Measurements from ENCODE around the gene CBLB. TPM values are rescaled to one million over a fixed set of nuclear protein-coding genes. Genes with fewer than 3 reads are reported as not detected.

CBLB gene
- polyA plus RNA-seq, 2 of the 4 experiments (the other 2 are of a cell fraction): 6.8 to 16.2 TPM

DNA sequence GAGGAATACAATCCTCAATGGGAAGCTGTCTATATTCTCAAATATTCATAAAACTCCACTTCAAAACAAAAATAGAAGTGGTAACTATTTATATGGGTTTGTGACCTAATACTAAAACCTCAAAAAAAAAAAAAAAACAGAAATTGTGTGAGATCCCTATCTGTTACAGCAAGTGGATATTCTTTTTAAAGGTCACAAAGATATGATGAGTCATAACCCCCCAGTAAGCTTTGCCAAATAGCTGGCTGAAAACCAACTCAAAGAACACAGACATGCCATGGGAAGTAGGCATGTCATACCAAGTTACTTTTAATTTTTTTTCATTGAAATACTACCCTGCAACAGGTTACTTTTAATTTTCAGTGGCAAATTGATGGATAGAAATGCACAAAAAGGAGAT, 62.5 kb downstream of the CBLB start:
- ChIA-PET POLR2A (interaction anchor here (0.6 to 0.7 kb wide), 2 partner anchors 12 to 31 kb away, joined by 3 to 4 read pairs; no protein-coding TSS in a partner anchor), CTCF (no interaction called here)
- H3K4me1 ChIP-seq: peaks cover 44% of the 10 kb centered on the region
- TF ChIP-seq CEBPB (IDR thresholded peaks at IDR 0.05): peak in 1 of 2 experiments; percentile 29; a peak in 1 of 4 replicates
- TF ChIP-seq JUN (IDR thresholded peaks at IDR 0.05): peak in 1 of 2 experiments; percentile 33; a peak in 1 of 5 replicates
- no peak for TF ChIP-seq SMC3 (IDR thresholded peaks at IDR 0.05)
- TF ChIP-seq GATA3 (IDR thresholded peaks at IDR 0.05; ENCODE audit: borderline replicate concordance): peak; percentile 67
- TF ChIP-seq JUNB (IDR thresholded peaks at IDR 0.05): peak; percentile 74
- peak; percentile 44 for TF ChIP-seq MAFK (IDR thresholded peaks at IDR 0.05; ENCODE audit: partially characterized antibody)
- TF ChIP-seq ESRRA (IDR thresholded peaks at IDR 0.05; ENCODE audit: borderline replicate concordance, low read length): no peak
- peak; percentile 21 to 32; a peak in 1 of 5 replicates for TF ChIP-seq EP300 (IDR thresholded peaks at IDR 0.05)
- TF ChIP-seq KDM1A (IDR thresholded peaks at IDR 0.05; ENCODE audit: low read depth): no peak
- 0 out of 5 replicates have a peak, but pooled peaks of 1 of the 2 experiments have one; percentile 17 for TF ChIP-seq RAD21 (conservative IDR thresholded peaks at IDR 0.05 in 1 of 2, IDR thresholded peaks at IDR 0.05 in 1 of 2)
- peak; percentile 74 for TF ChIP-seq FOSL2 (IDR thresholded peaks at IDR 0.05)
- peak; percentile 88 for TF ChIP-seq FOSL2 (CRISPR knock-in tag; IDR thresholded peaks at IDR 0.05)
- ATAC-seq (peak; percentile 43 to 60; a peak in 4 of 6 replicates), FAIRE-seq (no peak), DNase-seq (ENCODE audit: low read depth in 1 of 2, low spot score in 1 of 2) (peak; percentile 16 to 68)
- peak overlapping the region; percentile 55 for H3K4me2 ChIP-seq
- no peak overlapping the region for H3K4me3 ChIP-seq
- peak overlapping the region in 1 of 2 experiments; percentile 41; a peak in 1 of 6 replicates for H3K27ac ChIP-seq
- no peaks in the 10 kb centered on the region for H3K9me3 ChIP-seq

- peaks cover 44% of the 10 kb centered on the region for H3K4me1 ChIP-seq
- no peaks in the 10 kb centered on the region for H3K9me3 ChIP-seq
These were observed 63.4 kb downstream of the CBLB start for GRCh38 chr3:105805404-105805803.

More at GRCh38 chr3:105805404-105805803, 63.4 kb downstream of the CBLB start:
- Histone ChIP-seq H3K27ac (peak overlapping the region; percentile 27 to 72; a peak in 4 of 6 replicates), H3K4me3 (no peak overlapping the region), H3K4me2 (peak overlapping the region; percentile 55; the same call in 1 of the 3 replicates)
- ChIA-PET POLR2A (no interaction called here), CTCF (no interaction called here)
- FAIRE-seq: no peak
- WGBS (ENCODE audit: missing lambda C conversion rate): 77% methylated on average over 7 of the region's 7 CpGs
- TF ChIP-seq, protein P1, sequence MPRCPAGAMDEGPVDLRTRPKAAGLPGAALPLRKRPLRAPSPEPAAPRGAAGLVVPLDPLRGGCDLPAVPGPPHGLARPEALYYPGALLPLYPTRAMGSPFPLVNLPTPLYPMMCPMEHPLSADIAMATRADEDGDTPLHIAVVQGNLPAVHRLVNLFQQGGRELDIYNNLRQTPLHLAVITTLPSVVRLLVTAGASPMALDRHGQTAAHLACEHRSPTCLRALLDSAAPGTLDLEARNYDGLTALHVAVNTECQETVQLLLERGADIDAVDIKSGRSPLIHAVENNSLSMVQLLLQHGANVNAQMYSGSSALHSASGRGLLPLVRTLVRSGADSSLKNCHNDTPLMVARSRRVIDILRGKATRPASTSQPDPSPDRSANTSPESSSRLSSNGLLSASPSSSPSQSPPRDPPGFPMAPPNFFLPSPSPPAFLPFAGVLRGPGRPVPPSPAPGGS (IDR thresholded peaks at IDR 0.05): no peak
- TF ChIP-seq POLR2A (IDR thresholded peaks at IDR 0.05; ENCODE audit: low read length) (no peak), KDM1A (IDR thresholded peaks at IDR 0.05; ENCODE audit: low read depth) (no peak), HEYL (CRISPR knock-in tag; IDR thresholded peaks at IDR 0.05) (no peak), HOXA7 (CRISPR knock-in tag; IDR thresholded peaks at IDR 0.05) (no peak), BHLHE40 (IDR thresholded peaks at IDR 0.05; ENCODE audit: low read depth, low read length) (no peak), RFX5 (IDR thresholded peaks at IDR 0.05) (no peak), EHF (CRISPR knock-in tag; IDR thresholded peaks at IDR 0.05) (no peak), FOSL2 (IDR thresholded peaks at IDR 0.05) (no peak), FOSL2 (CRISPR knock-in tag; IDR thresholded peaks at IDR 0.05) (no peak), JUN (IDR thresholded peaks at IDR 0.05) (no peak), EP300 (IDR thresholded peaks at IDR 0.05) (no peak), RAD21 (conservative IDR thresholded peaks at IDR 0.05 in 1 of 2, IDR thresholded peaks at IDR 0.05 in 1 of 2) (no peak), E2F6 (IDR thresholded peaks at IDR 0.05; ENCODE audit: borderline replicate concordance, low read depth) (no peak), CBX8 (IDR thresholded peaks at IDR 0.05) (no peak)
- TF ChIP-seq, protein P2, sequence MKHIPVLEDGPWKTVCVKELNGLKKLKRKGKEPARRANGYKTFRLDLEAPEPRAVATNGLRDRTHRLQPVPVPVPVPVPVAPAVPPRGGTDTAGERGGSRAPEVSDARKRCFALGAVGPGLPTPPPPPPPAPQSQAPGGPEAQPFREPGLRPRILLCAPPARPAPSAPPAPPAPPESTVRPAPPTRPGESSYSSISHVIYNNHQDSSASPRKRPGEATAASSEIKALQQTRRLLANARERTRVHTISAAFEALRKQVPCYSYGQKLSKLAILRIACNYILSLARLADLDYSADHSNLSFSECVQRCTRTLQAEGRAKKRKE (CRISPR knock-in tag; IDR thresholded peaks at IDR 0.05; ENCODE audit: low read depth): no peak
- TF ChIP-seq, protein P3, sequence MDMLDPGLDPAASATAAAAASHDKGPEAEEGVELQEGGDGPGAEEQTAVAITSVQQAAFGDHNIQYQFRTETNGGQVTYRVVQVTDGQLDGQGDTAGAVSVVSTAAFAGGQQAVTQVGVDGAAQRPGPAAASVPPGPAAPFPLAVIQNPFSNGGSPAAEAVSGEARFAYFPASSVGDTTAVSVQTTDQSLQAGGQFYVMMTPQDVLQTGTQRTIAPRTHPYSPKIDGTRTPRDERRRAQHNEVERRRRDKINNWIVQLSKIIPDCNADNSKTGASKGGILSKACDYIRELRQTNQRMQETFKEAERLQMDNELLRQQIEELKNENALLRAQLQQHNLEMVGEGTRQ (IDR thresholded peaks at IDR 0.05): no peak
- TF ChIP-seq, protein P4, sequence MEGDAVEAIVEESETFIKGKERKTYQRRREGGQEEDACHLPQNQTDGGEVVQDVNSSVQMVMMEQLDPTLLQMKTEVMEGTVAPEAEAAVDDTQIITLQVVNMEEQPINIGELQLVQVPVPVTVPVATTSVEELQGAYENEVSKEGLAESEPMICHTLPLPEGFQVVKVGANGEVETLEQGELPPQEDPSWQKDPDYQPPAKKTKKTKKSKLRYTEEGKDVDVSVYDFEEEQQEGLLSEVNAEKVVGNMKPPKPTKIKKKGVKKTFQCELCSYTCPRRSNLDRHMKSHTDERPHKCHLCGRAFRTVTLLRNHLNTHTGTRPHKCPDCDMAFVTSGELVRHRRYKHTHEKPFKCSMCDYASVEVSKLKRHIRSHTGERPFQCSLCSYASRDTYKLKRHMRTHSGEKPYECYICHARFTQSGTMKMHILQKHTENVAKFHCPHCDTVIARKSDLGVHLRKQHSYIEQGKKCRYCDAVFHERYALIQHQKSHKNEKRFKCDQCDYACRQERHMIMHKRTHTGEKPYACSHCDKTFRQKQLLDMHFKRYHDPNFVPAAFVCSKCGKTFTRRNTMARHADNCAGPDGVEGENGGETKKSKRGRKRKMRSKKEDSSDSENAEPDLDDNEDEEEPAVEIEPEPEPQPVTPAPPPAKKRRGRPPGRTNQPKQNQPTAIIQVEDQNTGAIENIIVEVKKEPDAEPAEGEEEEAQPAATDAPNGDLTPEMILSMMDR (IDR thresholded peaks at IDR 0.05): no peak
- ATAC-seq: no peak
- no peak for DNase-seq (ENCODE audit: low read depth in 1 of 2, low spot score in 1 of 2)

All from A549 (cell line).